Activated CD4-positive, alpha-beta memory T cell treated with anti-CD3 and anti-CD28 coated beads for 36 hours (primary cell): Measurements from ENCODE around the gene YES1. TPM values are rescaled to one million over a fixed set of nuclear protein-coding genes. Genes with fewer than 3 reads are reported as not detected.

Experiments
- total RNA-seq, 2 experiments: library from RNA; stranded (reverse); gene quantifications; one replicate each; pipeline ENCODE4 v1.2.3, GENCODE V29; 2021

The YES1 gene
- total RNA-seq, 2 experiments from 2014 or later = 14.2 to 17.0 TPM

Other genes with a start within 250 kb of the YES1 start
- gene CETN1, start 231.9 kb downstream of the YES1 start, total RNA-seq = not detected
- gene CLUL1, start 215.3 kb downstream of the YES1 start, total RNA-seq = not detected
- 100 to 1,000 TPM; 281 to 287 TPM for gene TYMS, start 154.6 kb downstream of the YES1 start, total RNA-seq
- gene ENOSF1, start 99.6 kb downstream of the YES1 start, total RNA-seq = 10 to 100 TPM; 59.1 to 61.2 TPM
- not detected for gene ADCYAP1, start 92.6 kb upstream of the YES1 start, total RNA-seq